Embryonic facial prominence (tissue), 1 donor: ENCODE results near the gene ARMC7.

Source experiments
- DNase-seq: peaks from one replicate; pipeline ENCODE4 v3.0.0-alpha.2; 2016; ENCODE audit errors: extremely low spot score

ARMC7 gene

GRCh38 chr17:75078284-75079022, 31.3 kb upstream of the ARMC7 start:
- DNase-seq: no peak

DNA sequence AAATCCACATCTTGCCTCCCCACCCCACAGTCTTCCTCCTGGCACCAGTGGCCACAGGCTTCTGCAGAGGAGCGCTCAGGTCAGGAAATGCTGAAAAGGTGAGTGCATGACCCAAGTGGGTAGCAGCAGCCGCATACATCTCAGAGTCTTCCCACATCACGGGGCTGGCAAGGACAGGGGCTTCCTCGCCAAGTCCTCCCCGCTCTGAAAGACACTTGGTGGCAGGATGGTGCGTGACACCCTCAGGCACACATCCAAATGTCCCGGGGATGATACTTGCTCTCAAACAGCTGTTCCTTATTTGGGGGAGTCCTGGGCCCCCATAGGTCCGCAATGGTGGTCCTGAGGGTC, 30.8 kb upstream of the ARMC7 start:
- DNase-seq: no peak

DNA sequence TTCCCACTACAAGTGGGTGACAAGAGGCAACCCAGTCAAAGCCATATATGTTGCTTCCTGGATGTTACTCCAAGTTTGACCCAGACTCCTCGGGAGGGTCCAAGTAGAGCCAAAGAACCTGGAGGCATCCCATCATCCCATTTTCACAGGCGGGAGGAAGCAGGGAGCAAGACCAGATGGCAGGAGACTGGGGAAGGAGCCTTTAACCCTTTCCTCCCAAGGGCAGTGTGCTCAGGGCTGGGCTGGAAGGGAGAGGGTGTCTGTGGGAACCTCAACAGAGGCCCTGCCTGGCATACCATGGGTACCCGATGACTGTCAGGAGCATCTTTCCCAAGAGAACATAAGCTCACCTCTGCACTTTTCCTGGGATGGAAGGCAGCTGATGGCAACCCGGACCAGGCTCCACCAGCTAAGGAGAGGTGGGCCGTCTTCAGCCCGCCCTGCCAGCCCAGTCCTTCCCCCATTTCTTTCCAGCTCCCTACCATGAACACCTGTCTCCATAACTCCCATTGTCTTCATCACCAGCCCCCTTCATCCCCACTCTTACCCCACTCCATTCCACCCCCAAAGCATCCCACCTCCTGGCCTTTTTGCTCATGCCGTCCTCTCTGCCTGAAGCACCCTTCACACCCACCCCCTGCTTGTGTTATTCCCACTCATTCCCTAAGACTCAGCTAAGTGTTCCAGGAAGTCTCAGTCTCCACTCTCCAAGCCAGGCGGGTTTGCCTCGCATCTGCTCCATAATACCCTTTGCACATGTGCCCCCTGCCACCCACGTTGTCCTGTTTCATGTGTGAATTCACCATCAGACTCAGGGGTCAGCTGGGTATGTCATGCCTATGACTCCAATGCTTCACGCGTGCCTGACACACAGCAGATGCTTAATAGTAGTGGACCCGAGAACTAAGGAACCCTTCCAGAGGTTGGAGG, 27.9 kb upstream of the ARMC7 start:
- DNase-seq: no peak

GRCh38 chr17:75082683-75083082, 27.1 kb upstream of the ARMC7 start:
- no peak for DNase-seq

GRCh38 chr17:75084039-75084660, 25.6 kb upstream of the ARMC7 start:
- DNase-seq: no peak

GRCh38 chr17:75086496-75087181, 23.1 kb upstream of the ARMC7 start:
- no peak for DNase-seq

- DNase-seq: no peak
These were observed 22.6 kb upstream of the ARMC7 start for GRCh38 chr17:75087182-75087557.

- DNase-seq: no peak
These were observed 22.0 kb upstream of the ARMC7 start, which contains the start of gene SLC16A5 for GRCh38 chr17:75087558-75088453. TSS of gene SLC16A5 (plus strand) at chr17:75087954. CDS start at chr17:75093637, 5,683 bp downstream.

GRCh38 chr17:75088465-75089417, 21.0 kb upstream of the ARMC7 start:
- DNase-seq: no peak

- DNase-seq: no peak
These were observed 18.6 kb upstream of the ARMC7 start for GRCh38 chr17:75090871-75091854.

DNA sequence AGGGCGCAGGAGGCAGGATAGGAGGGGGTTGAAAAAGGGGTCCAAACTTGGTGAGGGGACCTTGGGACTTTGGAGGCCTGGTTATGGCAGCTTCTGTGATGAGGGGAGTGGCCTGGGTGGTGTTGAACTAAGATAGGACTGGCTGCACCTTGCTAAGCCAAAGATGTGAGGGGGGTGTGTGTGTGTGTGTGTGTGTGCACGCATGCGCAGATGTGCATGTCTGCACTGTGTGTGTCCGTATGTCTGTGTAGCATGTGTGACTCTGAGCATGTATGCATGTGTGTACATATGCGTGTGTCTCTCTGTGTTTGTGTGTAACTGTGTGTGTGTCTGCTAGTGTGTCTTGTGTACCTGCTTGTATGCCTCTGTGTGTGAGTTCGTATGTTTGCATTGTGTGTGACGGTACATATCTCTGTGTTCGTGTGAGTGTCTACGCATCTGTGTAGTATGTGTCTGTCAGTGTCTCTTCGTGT, 17.9 kb upstream of the ARMC7 start:
- DNase-seq: no peak

DNA sequence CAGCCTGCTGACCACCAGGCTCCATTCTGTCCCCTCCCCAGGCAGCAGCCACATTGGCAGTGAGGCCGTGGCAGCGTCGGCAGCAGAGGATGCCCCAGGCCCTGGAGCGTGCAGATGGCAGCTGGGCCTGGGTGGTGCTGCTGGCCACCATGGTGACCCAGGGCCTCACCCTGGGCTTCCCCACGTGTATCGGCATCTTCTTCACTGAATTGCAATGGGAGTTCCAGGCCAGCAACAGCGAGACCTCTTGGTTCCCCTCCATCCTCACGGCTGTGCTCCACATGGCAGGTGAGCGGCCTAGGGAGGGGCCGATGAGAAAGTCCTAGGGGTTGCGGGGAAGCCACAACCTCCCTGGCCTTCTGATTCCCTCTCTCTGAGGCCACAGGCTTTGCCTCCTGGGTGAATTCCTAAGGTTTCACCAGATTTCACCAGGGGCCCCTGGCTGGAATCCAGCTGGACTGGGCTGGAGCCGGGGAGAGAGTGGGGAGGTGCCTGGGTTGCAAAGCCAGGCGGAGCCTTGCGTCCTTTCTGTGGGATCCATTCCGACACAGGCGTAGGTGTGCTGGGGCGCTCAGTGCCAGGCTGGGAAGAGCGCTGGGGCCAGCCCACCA, 16.1 kb upstream of the ARMC7 start:
- DNase-seq: no peak

DNA sequence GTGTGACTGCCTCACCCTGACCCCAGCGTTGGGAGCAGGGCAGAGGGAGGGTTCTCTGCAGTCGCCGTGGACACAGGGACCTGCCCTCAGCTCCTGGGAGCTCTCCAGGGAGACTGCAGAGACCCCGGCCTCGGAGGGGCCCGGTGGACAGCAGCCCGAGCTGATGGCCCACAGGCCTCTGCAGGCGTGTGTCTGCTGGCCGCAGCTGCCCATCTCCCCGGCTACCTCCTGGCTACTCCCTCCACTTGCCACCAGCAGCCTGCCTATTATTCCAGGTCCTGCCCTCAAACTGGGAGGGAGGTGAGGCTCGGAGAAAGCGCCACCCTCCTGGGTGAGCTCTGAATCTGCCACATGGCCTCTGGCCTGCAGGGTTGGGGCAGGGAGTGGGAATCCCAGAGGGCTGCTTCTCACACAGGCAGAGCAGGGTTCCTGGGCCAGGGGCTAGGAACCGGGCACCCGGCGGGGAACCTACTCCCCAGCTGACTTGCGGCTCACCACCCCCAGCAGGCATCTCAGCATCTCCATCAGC, 14.8 kb upstream of the ARMC7 start:
- DNase-seq: no peak

- DNase-seq: no peak
These were observed 13.6 kb upstream of the ARMC7 start for GRCh38 chr17:75096082-75096625.

- no peak for DNase-seq
These were observed 11.9 kb upstream of the ARMC7 start for GRCh38 chr17:75097865-75098264.

DNA sequence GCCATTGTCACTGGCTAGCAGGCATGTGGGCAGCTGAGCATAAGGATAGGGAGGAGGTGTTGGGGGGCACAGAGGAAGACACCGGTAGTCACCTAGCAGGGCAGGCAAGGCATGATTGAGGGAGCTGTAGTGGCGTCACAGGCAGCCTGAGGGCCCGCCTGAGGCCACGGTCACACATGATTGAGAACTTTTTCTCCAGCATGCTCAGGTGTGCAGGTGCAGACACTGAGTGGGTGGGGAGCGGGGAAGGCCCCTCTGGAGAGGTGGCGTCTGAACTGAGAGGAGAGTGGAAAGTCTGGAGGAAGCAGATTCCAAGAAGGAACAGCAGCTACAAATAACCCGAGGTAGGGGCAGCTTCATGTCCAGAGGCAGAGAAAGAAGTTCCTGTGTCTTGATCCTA, 10.9 kb upstream of the ARMC7 start:
- DNase-seq: no peak

- DNase-seq: no peak
These were observed 9.7 kb upstream of the ARMC7 start for GRCh38 chr17:75099881-75100595.
